HEK293 (cell line): ENCODE results near the gene PIP4K2B.

ENCODE experiments used
- AEBP2 ChIP-seq: fragments of 450-650 bp; formaldehyde crosslinking; IDR thresholded peaks from 2 replicates; pipeline ENCODE4 v1.5.1; 2016; ENCODE audit warnings: missing biosample characterization, missing genetic modification characterization, borderline replicate concordance
- GLIS2 ChIP-seq: fragments of 450-650 bp; formaldehyde crosslinking; IDR thresholded peaks from 2 replicates; pipeline ENCODE4 v1.5.1; 2016; ENCODE audit warnings: missing biosample characterization, missing genetic modification characterization
- KLF10 ChIP-seq: fragments of 450-650 bp; IDR thresholded peaks from 2 replicates; pipeline ENCODE4 v1.5.1; 2018; ENCODE audit warnings: missing biosample characterization, mild to moderate bottlenecking, missing genetic modification characterization
- SCRT2 ChIP-seq: fragments of 450-650 bp; formaldehyde crosslinking; IDR thresholded peaks from 2 replicates; pipeline ENCODE4 v1.5.1; 2016; ENCODE audit warnings: missing biosample characterization, missing genetic modification characterization
- ZBTB21 ChIP-seq: fragments of 450-650 bp; formaldehyde crosslinking; IDR thresholded peaks from 2 replicates; pipeline ENCODE4 v1.5.1; 2017; ENCODE audit warnings: missing biosample characterization, missing genetic modification characterization
- ZFP41 ChIP-seq: fragments of 450-650 bp; formaldehyde crosslinking; IDR thresholded peaks from 2 replicates; pipeline ENCODE4 v1.5.1; 2016; ENCODE audit warnings: missing biosample characterization, missing genetic modification characterization, borderline replicate concordance
- ZNF112 ChIP-seq: fragments of 450-650 bp; formaldehyde crosslinking; IDR thresholded peaks from 2 replicates; pipeline ENCODE4 v1.5.0; 2017; ENCODE audit warnings: missing biosample characterization, missing genetic modification characterization
- ZNF155 ChIP-seq: fragments of 450-650 bp; formaldehyde crosslinking; IDR thresholded peaks from 2 replicates; pipeline ENCODE4 v1.5.1; 2016; ENCODE audit warnings: missing biosample characterization, missing genetic modification characterization
- ZNF214 ChIP-seq: fragments of 450-650 bp; formaldehyde crosslinking; IDR thresholded peaks from 2 replicates; pipeline ENCODE4 v1.5.1; 2017; ENCODE audit warnings: missing biosample characterization, mild to moderate bottlenecking, missing genetic modification characterization, borderline replicate concordance
- ZNF580 ChIP-seq: fragments of 450-650 bp; formaldehyde crosslinking; IDR thresholded peaks from 2 replicates; pipeline ENCODE4 v1.5.1; 2016; ENCODE audit warnings: missing biosample characterization, missing genetic modification characterization
- ZNF624 ChIP-seq: fragments of 450-650 bp; formaldehyde crosslinking; IDR thresholded peaks from 2 replicates; pipeline ENCODE4 v1.5.1; 2017; ENCODE audit warnings: missing biosample characterization, missing genetic modification characterization
- ZNF692 ChIP-seq: fragments of 450-650 bp; formaldehyde crosslinking; IDR thresholded peaks from 2 replicates; pipeline ENCODE4 v1.5.1; 2016; ENCODE audit warnings: missing biosample characterization, missing genetic modification characterization
- ZNF785 ChIP-seq: fragments of 450-650 bp; formaldehyde crosslinking; IDR thresholded peaks from 2 replicates; pipeline ENCODE4 v1.5.1; 2016; ENCODE audit warnings: missing biosample characterization, missing genetic modification characterization
- ZNF792 ChIP-seq: fragments of 450-650 bp; formaldehyde crosslinking; IDR thresholded peaks from 2 replicates; pipeline ENCODE4 v1.5.1; 2016; ENCODE audit warnings: missing biosample characterization, missing genetic modification characterization
- ZNF830 ChIP-seq: fragments of 450-650 bp; IDR thresholded peaks from 2 replicates; pipeline ENCODE4 v1.5.0; 2018; ENCODE audit warnings: missing biosample characterization, missing genetic modification characterization, low read depth, mild to moderate bottlenecking, moderate library complexity
- TF ChIP-seq, protein P1 (sequence below): fragments of 450-650 bp; formaldehyde crosslinking; IDR thresholded peaks from 2 replicates; pipeline ENCODE4 v1.5.1; 2016; ENCODE audit warnings: missing biosample characterization, missing genetic modification characterization
- TF ChIP-seq, protein P2 (sequence below): fragments of 450-650 bp; formaldehyde crosslinking; conservative IDR thresholded peaks from 2 replicates; pipeline ENCODE4 v1.5.1; 2016; ENCODE audit warnings: low read depth, missing biosample characterization, missing genetic modification characterization
- TF ChIP-seq, protein P3 (sequence below): fragments of 450-650 bp; formaldehyde crosslinking; IDR thresholded peaks from 2 replicates; pipeline ENCODE4 v1.5.1; 2016; ENCODE audit warnings: missing biosample characterization, missing genetic modification characterization
- TF ChIP-seq, protein P4 (sequence below): fragments of 450-650 bp; formaldehyde crosslinking; IDR thresholded peaks from 2 replicates; pipeline ENCODE4 v1.5.1; 2016; ENCODE audit warnings: missing biosample characterization, missing genetic modification characterization, borderline replicate concordance
- TF ChIP-seq, protein P5 (sequence below): fragments of 450-650 bp; formaldehyde crosslinking; optimal IDR thresholded peaks from 2 replicates; pipeline ENCODE3; 2016; ENCODE audit warnings: missing biosample characterization, mild to moderate bottlenecking, missing genetic modification characterization

Gene PIP4K2B

DNA sequence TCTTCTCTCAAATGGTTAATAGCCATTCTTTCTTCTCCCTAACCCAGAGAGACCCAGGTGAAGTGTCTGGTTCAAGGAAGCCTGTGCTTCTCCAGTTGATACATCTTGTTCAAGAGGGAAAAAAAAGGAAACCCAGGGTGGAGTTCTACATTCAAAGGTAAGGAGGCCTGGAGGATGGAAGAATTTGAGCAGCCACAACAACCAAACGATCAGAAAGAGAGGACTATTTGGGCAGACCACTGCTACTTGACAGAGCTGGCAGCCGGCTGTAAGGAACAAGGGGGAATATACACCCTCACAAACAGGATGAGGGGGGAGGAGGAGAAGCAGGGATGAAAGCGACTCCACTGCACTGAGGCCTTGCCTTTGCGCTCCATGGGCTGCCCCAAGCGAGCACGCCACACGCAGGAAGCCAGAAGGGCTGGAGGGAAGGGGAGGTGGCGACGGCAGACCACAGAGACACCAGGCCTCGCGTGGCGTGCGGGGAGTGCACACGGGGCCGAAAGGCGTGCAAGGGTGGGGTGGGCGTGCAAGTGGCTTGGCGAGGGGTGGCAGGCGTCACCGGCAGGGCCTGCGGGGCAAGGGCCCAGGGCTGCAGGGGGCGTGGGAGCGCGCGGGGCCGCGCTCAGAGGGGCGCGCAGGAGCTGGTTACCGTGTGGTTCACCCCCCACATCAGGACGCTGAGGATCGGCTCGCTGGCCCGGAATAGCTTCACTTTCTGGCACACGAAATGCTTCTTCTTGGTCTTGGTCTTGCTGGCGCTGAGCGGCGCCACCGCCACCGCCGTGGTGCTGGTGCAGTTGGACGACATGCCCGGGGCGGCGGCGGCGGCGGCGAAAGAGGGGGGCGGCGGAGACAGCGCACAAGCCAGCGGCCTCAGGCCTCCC lies 499 bp downstream of the PIP4K2B start (continued):
- TF ChIP-seq ZNF580 (tag by site-specific recombination) (no peak), ZNF112 (no peak), GLIS2 (tag by site-specific recombination) (peak; percentile 97), ZNF785 (tag by site-specific recombination) (no peak), ZNF830 (tag by site-specific recombination) (no peak), AEBP2 (tag by site-specific recombination) (no peak), KLF10 (tag by site-specific recombination) (no peak), ZFP41 (no peak), ZNF155 (no peak), SCRT2 (tag by site-specific recombination) (no peak), ZNF792 (tag by site-specific recombination) (0 out of 2 replicates have a peak, but pooled peaks have one; percentile 18), ZNF692 (tag by site-specific recombination) (no peak), ZBTB21 (tag by site-specific recombination) (no peak), ZNF624 (tag by site-specific recombination) (no peak), ZNF214 (tag by site-specific recombination) (no peak)
- TF ChIP-seq, protein P1, sequence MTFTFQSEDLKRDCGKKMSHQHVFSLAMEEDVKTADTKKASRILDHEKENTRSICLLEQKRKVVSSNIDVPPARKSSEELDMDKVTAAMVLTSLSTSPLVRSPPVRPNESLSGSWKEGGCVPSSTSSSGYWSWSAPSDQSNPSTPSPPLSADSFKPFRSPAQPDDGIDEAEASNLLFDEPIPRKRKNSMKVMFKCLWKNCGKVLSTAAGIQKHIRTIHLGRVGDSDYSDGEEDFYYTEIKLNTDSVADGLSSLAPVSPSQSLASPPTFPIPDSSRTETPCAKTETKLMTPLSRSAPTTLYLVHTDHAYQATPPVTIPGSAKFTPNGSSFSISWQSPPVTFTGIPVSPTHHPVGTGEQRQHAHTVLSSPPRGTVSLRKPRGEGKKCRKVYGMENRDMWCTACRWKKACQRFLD (tag by site-specific recombination), result no peak
- TF ChIP-seq, protein P2, sequence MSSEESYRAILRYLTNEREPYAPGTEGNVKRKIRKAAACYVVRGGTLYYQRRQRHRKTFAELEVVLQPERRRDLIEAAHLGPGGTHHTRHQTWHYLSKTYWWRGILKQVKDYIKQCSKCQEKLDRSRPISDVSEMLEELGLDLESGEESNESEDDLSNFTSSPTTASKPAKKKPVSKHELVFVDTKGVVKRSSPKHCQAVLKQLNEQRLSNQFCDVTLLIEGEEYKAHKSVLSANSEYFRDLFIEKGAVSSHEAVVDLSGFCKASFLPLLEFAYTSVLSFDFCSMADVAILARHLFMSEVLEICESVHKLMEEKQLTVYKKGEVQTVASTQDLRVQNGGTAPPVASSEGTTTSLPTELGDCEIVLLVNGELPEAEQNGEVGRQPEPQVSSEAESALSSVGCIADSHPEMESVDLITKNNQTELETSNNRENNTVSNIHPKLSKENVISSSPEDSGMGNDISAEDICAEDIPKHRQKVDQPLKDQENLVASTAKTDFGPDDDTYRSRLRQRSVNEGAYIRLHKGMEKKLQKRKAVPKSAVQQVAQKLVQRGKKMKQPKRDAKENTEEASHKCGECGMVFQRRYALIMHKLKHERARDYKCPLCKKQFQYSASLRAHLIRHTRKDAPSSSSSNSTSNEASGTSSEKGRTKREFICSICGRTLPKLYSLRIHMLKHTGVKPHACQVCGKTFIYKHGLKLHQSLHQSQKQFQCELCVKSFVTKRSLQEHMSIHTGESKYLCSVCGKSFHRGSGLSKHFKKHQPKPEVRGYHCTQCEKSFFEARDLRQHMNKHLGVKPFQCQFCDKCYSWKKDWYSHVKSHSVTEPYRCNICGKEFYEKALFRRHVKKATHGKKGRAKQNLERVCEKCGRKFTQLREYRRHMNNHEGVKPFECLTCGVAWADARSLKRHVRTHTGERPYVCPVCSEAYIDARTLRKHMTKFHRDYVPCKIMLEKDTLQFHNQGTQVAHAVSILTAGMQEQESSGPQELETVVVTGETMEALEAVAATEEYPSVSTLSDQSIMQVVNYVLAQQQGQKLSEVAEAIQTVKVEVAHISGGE (tag by site-specific recombination), result no peak
- TF ChIP-seq, protein P3, sequence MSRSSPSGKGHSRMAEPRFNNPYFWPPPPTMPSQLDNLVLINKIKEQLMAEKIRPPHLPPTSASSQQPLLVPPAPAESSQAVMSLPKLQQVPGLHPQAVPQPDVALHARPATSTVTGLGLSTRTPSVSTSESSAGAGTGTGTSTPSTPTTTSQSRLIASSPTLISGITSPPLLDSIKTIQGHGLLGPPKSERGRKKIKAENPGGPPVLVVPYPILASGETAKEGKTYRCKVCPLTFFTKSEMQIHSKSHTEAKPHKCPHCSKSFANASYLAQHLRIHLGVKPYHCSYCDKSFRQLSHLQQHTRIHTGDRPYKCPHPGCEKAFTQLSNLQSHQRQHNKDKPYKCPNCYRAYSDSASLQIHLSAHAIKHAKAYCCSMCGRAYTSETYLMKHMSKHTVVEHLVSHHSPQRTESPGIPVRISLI (tag by site-specific recombination), result no peak
- TF ChIP-seq, protein P4, sequence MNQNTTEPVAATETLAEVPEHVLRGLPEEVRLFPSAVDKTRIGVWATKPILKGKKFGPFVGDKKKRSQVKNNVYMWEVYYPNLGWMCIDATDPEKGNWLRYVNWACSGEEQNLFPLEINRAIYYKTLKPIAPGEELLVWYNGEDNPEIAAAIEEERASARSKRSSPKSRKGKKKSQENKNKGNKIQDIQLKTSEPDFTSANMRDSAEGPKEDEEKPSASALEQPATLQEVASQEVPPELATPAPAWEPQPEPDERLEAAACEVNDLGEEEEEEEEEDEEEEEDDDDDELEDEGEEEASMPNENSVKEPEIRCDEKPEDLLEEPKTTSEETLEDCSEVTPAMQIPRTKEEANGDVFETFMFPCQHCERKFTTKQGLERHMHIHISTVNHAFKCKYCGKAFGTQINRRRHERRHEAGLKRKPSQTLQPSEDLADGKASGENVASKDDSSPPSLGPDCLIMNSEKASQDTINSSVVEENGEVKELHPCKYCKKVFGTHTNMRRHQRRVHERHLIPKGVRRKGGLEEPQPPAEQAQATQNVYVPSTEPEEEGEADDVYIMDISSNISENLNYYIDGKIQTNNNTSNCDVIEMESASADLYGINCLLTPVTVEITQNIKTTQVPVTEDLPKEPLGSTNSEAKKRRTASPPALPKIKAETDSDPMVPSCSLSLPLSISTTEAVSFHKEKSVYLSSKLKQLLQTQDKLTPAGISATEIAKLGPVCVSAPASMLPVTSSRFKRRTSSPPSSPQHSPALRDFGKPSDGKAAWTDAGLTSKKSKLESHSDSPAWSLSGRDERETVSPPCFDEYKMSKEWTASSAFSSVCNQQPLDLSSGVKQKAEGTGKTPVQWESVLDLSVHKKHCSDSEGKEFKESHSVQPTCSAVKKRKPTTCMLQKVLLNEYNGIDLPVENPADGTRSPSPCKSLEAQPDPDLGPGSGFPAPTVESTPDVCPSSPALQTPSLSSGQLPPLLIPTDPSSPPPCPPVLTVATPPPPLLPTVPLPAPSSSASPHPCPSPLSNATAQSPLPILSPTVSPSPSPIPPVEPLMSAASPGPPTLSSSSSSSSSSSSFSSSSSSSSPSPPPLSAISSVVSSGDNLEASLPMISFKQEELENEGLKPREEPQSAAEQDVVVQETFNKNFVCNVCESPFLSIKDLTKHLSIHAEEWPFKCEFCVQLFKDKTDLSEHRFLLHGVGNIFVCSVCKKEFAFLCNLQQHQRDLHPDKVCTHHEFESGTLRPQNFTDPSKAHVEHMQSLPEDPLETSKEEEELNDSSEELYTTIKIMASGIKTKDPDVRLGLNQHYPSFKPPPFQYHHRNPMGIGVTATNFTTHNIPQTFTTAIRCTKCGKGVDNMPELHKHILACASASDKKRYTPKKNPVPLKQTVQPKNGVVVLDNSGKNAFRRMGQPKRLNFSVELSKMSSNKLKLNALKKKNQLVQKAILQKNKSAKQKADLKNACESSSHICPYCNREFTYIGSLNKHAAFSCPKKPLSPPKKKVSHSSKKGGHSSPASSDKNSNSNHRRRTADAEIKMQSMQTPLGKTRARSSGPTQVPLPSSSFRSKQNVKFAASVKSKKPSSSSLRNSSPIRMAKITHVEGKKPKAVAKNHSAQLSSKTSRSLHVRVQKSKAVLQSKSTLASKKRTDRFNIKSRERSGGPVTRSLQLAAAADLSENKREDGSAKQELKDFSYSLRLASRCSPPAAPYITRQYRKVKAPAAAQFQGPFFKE (tag by site-specific recombination), result no peak
- TF ChIP-seq, protein P5, sequence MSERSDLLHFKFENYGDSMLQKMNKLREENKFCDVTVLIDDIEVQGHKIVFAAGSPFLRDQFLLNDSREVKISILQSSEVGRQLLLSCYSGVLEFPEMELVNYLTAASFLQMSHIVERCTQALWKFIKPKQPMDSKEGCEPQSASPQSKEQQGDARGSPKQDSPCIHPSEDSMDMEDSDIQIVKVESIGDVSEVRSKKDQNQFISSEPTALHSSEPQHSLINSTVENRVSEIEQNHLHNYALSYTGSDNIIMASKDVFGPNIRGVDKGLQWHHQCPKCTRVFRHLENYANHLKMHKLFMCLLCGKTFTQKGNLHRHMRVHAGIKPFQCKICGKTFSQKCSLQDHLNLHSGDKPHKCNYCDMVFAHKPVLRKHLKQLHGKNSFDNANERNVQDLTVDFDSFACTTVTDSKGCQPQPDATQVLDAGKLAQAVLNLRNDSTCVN, result peak; percentile 98
